ENCODE results near the gene LCLAT1.

Gene LCLAT1

DNA sequence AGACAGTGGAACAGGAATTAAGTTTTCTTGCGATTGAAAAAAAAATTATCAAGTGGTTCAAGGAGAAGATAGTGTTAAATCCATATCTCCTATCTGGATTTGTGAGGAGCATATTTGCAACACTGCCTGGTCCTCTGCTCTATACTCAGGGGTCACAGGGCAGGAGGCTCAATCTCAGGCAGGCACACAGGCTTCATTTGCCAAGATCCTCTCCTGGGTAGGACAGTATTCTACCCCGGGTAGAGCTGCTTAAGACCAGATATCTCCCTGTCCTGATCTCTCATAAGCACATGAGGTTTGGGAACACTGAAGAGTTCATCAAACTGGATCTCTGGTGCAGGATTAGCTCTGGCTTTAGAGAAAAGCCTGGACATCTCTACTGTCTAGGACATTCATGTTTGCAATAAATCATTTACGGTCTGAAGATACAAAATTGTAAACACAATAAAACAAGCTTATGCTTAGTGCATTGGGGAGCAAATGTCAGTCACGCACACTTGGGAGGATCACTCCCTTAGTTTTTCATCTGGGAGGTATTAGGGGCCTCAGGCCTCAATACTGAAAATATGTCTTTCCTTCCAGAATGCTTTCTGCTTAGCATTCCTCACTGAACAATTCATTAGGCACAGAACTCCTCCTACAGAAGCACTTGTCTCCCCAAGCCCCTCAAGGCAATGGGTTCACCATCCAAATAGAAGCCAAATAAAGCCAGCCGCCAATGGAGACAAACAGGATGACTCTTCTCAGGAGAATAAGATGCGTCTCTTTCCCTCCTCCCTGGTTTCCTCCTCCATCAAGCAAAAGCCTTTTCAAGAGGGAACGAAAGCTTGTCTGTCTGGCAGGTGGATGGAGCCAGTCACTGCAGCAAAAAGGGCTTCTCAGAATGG is 34.1 kb upstream of the LCLAT1 start:
- in situ Hi-C loops (cut with MboI; ENCODE audit: low pct_unique_long_range_greater_than_20kb, low sequenced_read_pairs, unreplicated experiment) = no loop called here
- DNase-seq (ENCODE audit: low spot score) = no peak
- TF ChIP-seq, protein P1, sequence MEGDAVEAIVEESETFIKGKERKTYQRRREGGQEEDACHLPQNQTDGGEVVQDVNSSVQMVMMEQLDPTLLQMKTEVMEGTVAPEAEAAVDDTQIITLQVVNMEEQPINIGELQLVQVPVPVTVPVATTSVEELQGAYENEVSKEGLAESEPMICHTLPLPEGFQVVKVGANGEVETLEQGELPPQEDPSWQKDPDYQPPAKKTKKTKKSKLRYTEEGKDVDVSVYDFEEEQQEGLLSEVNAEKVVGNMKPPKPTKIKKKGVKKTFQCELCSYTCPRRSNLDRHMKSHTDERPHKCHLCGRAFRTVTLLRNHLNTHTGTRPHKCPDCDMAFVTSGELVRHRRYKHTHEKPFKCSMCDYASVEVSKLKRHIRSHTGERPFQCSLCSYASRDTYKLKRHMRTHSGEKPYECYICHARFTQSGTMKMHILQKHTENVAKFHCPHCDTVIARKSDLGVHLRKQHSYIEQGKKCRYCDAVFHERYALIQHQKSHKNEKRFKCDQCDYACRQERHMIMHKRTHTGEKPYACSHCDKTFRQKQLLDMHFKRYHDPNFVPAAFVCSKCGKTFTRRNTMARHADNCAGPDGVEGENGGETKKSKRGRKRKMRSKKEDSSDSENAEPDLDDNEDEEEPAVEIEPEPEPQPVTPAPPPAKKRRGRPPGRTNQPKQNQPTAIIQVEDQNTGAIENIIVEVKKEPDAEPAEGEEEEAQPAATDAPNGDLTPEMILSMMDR (IDR thresholded peaks at IDR 0.05; ENCODE audit: extremely low read depth, insufficient read depth, missing control alignments) = no peak

DNA sequence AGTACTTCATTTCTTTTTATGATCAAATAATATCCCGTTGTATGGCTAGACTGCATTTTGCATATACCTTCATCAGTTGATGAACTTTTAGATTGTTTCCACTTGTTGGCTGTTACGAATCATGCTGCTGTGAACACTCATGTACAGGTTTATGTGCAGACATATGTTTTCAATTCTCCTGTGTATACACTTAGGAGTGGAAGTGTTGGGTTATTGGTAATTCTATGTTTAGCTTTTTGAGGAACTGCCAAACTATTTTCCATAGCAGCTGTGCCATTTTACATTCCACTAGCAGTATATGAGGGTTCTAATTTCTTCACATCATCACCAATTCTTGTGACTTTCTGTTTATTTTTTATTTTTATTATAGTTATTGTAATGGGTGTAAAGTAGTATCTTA is 32.1 kb upstream of the LCLAT1 start:
- DNase-seq (ENCODE audit: low spot score) = no peak
- in situ Hi-C loops (cut with MboI; ENCODE audit: low pct_unique_long_range_greater_than_20kb, low sequenced_read_pairs, unreplicated experiment) = no loop called here
- TF ChIP-seq, protein P1 (IDR thresholded peaks at IDR 0.05; ENCODE audit: extremely low read depth, insufficient read depth, missing control alignments) = no peak

DNA sequence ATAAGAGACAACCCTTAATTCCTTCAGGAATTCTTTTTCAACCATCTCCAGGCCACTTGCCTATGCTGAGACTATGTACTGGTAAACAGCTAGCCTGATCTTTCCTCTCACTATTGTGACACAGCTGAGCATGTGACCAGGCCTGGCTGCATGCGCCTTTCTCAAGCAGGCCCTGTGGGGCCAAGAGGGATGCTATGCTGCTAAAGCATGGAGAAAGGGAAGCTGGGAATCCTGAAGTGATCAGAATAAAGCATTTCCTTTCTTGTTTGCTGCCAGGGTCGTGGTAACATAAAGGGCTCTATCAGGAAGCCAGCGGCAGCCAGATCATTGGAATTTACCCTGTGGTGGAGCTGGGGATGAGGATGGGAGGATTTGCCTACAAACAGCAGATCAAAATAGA is 29.8 kb upstream of the LCLAT1 start:
- no peak for DNase-seq (ENCODE audit: low spot score)
- TF ChIP-seq, protein P1 (IDR thresholded peaks at IDR 0.05; ENCODE audit: extremely low read depth, insufficient read depth, missing control alignments) = no peak
- in situ Hi-C loops (cut with MboI; ENCODE audit: low pct_unique_long_range_greater_than_20kb, low sequenced_read_pairs, unreplicated experiment) = no loop called here

DNA sequence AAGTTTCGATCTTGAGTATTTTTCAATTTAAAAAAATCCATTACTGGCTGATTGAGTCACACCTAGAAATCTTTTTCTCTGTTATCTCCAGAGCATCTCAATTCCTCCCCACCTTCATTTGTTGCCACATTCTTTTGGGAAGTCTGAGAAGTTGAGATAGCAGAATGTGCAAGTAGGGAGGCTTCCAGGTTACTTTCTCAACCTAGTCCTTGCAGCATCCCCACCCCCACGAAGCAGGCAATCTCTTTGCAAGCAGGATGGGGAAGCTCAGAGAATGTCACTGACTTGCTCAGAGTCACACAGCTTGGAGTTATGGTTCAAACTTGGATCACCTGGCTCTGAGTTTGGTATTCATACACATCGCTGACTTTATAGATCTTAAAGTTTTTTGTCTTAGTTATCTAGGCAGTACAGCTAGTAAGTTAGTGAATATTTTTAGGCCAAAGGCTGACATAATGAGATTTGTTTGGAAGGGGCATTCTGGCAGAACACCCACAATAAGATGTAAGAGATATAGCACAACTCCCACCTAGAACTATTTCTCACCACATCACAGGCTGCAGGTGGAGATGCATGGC is 25.9 kb upstream of the LCLAT1 start:
- TF ChIP-seq, protein P1 (IDR thresholded peaks at IDR 0.05; ENCODE audit: extremely low read depth, insufficient read depth, missing control alignments) = no peak
- in situ Hi-C loops (cut with MboI; ENCODE audit: low pct_unique_long_range_greater_than_20kb, low sequenced_read_pairs, unreplicated experiment) = no loop called here
- no peak for DNase-seq (ENCODE audit: low spot score)

DNA sequence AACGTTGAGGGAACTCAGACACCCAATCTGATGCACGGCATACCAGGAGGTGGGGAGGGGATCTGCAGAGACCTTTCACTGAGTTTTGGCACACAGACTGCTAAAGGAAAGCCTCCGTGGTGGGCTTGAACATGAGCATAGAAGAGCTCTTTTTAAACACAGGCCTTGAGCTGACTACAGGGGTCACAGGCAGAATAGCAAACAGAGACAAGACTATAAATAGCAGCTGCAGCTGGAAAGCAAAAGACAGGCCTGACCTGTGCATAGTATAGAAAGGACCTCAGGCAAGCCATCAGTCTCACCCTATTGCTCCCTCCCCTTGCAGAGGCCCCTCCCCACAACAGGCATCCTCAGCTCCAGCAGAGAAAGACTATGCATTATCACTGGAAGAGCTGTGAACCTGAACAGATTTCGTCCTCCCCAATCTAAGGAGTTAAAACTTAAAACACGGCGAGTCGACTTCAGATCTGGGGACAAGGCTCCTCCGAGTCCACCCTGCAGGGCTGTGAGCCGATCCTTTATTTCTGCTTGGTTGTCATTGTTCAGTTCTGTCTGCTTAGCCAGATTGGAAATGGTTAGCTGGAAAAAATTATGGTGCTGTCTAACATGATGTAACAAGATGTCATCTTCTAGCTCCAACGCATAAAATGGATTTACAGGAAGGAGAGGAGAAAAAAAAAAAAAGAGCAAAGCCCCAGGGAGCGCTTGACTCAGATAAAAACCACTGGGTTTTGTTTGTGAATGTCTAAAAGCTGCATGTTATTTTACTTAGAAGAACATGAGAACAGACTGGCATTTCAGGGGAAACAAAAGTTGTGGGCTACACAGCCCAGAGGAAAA is 25.2 kb upstream of the LCLAT1 start:
- TF ChIP-seq, protein P1 (IDR thresholded peaks at IDR 0.05; ENCODE audit: extremely low read depth, insufficient read depth, missing control alignments) = no peak
- DNase-seq (ENCODE audit: low spot score) = peak; percentile 16
- in situ Hi-C loops (cut with MboI; ENCODE audit: low pct_unique_long_range_greater_than_20kb, low sequenced_read_pairs, unreplicated experiment) = no loop called here

DNA sequence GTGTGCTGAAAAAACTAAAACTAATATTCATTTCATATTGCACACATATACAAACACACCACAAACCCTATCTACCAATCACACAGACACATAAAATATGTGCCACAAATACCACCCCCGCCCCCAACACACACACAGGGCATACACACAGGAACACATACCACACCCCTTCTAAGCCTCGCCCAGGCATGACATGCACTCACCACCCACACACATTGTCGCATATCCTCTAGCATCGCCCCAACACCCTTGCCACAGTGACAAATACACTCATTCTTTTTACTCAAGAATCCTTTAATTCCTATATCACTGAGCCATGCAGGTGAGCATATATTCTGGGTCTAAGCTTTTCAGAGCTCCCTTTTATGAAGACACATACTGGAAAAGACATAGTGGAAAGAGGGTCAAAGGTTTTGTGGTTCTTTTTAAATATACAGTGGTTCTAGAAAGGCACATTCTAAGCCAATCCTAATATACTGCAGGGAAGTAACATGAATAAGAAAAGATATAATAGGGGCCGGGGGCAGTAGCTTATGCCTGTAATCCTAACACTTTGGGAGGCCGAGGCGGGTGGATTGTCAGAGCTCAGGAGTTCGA is 24.5 kb upstream of the LCLAT1 start:
- peak; percentile 47 for DNase-seq (ENCODE audit: low spot score)
- TF ChIP-seq, protein P1 (IDR thresholded peaks at IDR 0.05; ENCODE audit: extremely low read depth, insufficient read depth, missing control alignments) = no peak
- in situ Hi-C loops (cut with MboI; ENCODE audit: low pct_unique_long_range_greater_than_20kb, low sequenced_read_pairs, unreplicated experiment) = no loop called here

Measured in GM13977 (cell line).